Stimulated activated CD4-positive, alpha-beta T cell treated with anti-CD3 and anti-CD28 coated beads, Interleukin-12 subunit alpha, Interleukin-12 subunit beta, amount 100 ng/mL, for 4 hours (primary cell): Measurements from ENCODE around the gene VPS37C.

Source experiments
- DNase-seq: peaks from one replicate; pipeline ENCODE4 v3.0.0-alpha.2; 2020

VPS37C gene

GRCh38 chr11:61092280-61092766 is 68.9 kb downstream of the VPS37C start:
- peak; percentile 54 for DNase-seq

GRCh38 chr11:61091373-61092279 is 69.6 kb downstream of the VPS37C start:
- DNase-seq: peak; percentile 49

- no peak for DNase-seq
Measured at GRCh38 chr11:61090982-61091372, 70.2 kb downstream of the VPS37C start.

GRCh38 chr11:61090521-61090920 is 70.7 kb downstream of the VPS37C start:
- no peak for DNase-seq

GRCh38 chr11:61089806-61090491 is 71.3 kb downstream of the VPS37C start:
- no peak for DNase-seq

GRCh38 chr11:61087426-61088119 is 73.7 kb downstream of the VPS37C start:
- DNase-seq: no peak

- DNase-seq: peak; percentile 51
Measured at GRCh38 chr11:61083601-61084147, 77.6 kb downstream of the VPS37C start.

GRCh38 chr11:61082931-61083531 is 78.2 kb downstream of the VPS37C start:
- DNase-seq: no peak

GRCh38 chr11:61082062-61082870 is 79.0 kb downstream of the VPS37C start:
- DNase-seq: no peak

- DNase-seq: no peak
Measured at GRCh38 chr11:61080986-61081590, 80.1 kb downstream of the VPS37C start.

GRCh38 chr11:61080526-61080925 is 80.7 kb downstream of the VPS37C start:
- no peak for DNase-seq
